Anterior cingulate cortex (tissue), 58 donors: ENCODE measurements around the gene RSPO1.

Source experiments
- DNase-seq, 58 donors: peaks; one replicate each; lab custom pipeline; 2025; lab: John Stamatoyannopoulos, UW

The RSPO1 gene

DNA sequence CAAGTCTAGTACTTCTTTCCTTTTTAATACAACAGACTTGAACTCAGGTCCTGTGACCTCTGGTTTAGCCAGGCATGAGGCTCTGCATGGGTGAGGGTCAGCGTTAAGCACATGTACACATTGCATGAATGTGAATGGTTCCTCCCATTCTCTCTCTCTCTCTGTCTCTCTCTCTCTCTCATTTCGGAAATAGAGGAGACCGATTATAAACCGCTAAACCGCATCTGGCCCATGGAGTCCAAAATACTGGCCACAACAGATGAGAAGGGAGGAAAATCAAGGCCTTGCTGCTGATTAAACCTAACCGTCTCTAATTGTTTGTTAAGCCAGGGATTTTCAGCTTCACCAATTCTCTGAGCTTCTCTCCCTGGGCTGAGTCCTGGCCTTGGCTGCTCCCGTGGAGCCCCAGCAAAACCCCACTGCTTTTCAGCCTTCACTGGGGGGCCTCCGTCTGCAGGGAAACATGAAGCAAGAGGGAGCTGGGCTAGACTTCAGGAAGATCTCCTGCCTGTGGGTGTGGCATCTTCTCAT is 6.6 kb downstream of the RSPO1 start:
- no peak for DNase-seq

DNA sequence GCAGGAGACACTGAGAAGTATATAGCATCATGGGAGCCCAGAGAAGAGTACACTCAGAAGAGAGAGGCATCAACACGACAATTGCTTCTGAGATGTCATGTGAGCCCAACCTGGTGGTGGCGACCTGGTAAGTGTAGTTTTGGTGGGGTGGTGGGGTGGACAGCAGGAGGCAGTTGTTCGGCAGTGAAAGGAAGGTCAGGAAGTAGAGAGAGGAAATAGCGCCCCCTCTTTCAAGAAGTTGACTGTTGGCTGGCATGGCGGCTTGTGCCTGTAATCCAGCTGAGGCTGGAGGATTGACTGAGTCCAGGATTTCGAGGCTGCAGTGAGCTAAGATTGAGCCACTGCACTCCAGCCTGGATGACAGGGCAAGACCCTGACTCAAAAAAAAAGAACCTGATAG is 12.6 kb downstream of the RSPO1 start:
- DNase-seq: no peak

GRCh38 chr1:37621326-37621870 is 13.3 kb downstream of the RSPO1 start:
- DNase-seq: no peak

- DNase-seq: no peak
These were observed 14.0 kb downstream of the RSPO1 start for GRCh38 chr1:37620707-37621106.

- DNase-seq: no peak
These were observed 18.4 kb downstream of the RSPO1 start for GRCh38 chr1:37616330-37616729.

GRCh38 chr1:37614105-37614504 is 20.6 kb downstream of the RSPO1 start:
- DNase-seq: no peak

- no peak for DNase-seq
These were observed 22.5 kb downstream of the RSPO1 start for GRCh38 chr1:37612186-37612585.

DNA sequence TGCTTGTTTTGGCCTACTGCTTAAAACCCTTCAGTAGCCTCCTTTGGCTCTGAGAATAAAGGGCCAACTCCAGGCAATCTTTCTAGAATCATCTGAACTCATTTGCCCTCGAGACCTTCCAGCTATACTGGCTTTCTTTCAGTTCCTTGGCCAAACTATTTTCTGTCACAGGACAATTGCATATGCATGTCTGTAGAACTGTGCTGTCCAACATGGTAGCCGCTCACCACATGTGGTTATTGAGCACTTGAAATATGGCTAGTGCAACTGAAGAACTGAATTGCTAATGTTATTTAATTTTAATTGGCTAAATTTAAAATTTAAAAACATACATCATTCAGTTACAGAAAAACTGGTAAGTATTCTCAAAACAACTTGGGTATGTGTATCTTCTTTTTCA is 24.7 kb downstream of the RSPO1 start:
- DNase-seq: no peak

- DNase-seq: no peak
These were observed 25.7 kb downstream of the RSPO1 start for GRCh38 chr1:37609002-37609401.

DNA sequence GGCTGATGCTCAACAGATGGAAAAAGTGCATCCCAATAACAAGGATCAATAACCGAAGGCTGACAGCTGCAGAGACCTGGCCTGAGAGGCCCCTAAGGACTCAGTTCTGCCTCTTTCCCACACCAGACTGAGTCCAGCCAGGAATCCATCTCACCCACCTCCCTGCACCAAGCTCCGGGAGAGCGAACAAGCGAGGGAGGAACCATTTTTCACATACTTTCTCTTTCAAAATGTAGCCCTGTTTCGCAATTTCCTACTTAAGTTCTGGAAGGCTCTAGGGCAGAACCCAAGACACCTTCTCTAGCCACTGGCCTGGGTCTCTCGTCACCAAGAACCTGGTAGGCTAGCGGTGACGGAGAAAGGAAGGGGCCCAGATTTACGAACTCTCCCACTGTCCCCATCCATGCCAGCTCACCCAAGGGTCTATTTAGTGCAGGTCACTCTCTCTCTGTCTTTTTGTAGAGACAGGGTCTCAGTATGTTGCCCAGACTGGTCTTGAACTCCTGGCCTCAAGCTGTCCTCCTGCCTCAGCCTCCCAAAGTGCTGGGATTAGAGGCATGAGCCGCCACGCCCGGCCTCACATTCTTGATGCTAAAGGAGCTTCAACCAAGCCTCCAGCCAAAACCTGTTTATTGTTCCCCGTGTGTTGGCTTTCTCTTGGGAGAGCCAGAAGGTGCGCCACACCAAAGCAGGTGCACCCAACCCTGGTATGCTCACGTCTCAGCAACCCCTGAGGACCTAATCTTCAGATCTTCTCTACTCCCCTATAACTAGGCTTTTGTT is 28.0 kb downstream of the RSPO1 start:
- no peak for DNase-seq

DNA sequence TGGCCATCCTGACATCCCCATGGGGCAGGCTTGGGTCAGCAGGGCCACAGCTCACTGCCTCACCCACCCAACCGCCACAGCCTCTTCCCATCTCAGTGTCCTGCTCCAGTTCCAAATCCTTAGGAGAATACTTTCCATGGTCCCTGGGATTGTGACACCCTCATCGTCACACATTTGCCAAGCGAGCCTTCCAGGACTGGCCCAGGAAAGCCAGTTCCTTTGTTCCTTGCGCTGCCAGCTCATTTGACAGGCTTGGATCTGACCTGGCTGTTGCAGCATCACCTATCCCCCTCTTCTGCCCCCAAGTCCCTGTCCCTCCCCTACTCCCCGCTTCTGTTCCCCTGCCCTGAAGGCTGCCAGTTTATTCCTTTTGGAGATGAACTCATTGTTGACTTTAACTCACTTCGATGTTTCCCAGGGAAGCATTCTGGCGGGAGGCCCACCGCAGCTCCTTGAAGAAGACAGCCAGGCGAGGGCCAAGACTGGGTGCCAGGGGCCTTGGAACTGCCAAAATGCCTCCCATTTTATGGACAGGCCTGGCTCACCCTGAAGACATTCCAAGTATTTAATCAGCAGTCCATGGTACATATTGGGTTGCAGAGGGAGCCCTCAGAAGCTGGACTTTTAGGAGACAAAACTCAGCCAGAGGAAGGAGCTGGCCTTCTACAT is 28.8 kb downstream of the RSPO1 start:
- peak in 2 of 58 donors; percentile 25 to 26 for DNase-seq

DNA sequence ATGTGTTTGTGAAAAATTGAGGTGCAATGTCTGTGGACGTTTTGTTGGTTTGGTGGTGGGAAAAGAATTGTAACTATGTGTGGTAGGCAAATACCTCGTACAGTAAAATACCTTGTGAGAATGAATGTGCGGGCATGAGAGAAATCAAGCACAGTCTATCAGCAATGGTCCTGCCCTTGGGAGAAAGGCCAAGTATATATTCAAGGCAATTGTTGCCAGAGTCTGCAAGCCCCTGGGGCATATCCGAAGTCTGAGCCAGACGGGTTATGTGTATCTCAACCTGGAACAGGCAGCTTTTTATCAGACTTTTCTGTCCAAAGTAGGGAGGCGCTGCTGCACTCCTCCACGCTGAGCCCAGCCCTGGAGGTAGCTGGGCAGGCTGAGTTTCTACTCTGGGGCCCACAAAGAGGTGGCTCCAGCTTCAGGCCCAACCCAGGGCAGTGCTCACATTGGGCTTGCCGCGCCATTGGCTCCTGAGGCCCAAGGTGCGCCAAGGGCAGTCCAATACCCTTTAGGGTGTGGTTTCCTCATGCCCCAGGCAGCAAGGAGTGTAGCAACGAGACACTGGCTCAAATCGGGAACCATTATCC is 29.5 kb downstream of the RSPO1 start:
- DNase-seq: no peak

DNA sequence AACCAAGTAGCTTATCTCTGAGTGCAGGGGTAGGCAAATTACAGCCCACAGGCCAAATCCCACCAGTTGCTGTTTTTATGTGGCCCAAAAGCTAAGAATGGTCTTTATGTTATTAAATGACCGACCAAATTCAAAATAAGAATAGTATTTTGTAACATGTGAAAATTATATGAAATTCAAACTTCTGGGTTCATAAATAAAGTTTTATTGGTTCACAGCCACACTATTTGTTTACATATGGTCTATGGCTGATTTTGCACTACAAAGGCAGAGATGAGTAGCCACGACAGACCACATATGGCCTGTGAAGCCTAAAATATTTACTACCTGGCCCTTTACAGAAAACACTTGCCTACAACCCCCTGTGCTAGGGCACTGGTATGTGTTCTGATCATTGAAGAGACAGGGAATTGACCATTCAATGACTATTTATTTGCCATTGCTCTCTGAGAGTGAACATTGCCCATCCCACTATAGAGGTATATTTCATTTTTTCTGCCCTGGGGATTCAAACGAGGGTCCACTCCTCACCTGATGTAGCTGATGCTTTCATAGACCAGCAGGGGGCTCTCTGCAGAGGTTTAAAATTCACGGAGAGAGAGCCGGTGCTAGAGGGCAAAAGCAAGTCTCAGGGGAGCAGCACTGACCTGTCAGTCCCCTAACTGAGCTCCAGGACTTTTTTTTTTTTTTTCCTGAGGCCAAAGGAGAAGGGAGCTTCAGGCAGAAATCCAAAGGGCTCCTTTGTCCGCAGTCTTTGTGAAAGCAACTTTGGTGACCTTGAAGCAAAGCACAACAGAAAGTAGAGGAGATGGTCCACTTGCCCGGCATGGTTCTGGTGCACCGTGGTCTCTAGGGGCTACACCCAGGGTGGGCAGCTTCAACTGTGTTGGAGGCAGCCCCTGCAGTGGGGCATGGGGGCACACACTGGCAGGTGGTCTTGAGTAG is 31.7 kb downstream of the RSPO1 start:
- peak in 8 of 58 donors; percentile 0 to 30 (median 5) for DNase-seq

- DNase-seq: no peak
These were observed 33.3 kb downstream of the RSPO1 start for GRCh38 chr1:37601441-37601840.

- no peak for DNase-seq
These were observed 34.8 kb downstream of the RSPO1 start for GRCh38 chr1:37599940-37600339.

DNA sequence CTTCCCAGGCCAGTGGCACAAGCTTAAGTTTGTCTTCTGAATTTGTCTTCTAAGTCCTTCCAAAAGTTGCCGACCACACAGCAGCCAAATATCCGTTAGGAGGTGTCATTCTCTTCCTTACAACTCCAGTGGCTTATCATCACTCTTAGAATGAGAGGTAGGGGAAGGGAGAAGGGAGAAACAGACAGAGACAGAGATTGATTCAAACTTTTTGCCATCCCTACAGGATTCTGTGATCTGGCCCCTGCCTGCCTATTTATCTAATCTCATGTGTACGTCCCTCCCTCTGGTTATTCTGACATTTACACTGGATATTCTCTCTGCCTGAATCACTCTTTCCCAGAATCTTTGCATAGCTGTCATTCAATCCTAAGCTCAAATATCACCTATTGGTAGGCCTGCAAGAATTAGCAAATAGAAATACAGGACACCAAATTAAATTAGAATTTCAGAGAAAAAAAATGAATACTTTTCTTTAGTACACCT is 38.5 kb downstream of the RSPO1 start:
- no peak for DNase-seq

- DNase-seq: peak; percentile 49 to 97 (median 92)
These were observed 39.1 kb downstream of the RSPO1 start, which contains the start of gene GNL2 for GRCh38 chr1:37595440-37596181. Gene GNL2, minus strand, starts transcription at chr1:37595937. Its CDS starts 115 bp downstream, at chr1:37595822.

DNA sequence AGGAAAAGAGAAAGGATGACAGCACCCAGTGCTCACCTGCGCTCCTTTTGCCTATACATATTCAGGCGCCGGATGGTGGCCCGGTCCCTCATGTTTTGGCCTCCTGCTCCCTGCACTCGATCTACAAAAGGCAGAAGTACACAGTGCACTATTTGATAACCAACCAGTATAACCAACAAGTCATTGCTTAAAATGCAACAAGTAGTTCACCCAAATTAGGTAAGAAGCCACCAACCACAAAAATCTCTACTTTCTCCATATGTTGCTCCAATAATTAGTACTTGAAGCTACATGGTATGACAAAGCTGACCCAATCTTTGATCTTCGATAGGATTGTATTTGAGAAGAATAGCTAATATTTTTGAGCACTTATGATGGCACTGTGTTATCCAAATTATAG is 41.0 kb downstream of the RSPO1 start:
- DNase-seq: no peak

- no peak for DNase-seq
These were observed 45.8 kb downstream of the RSPO1 start for GRCh38 chr1:37588939-37589338.
